HCT116 (cell line): ENCODE data around the gene GUCA1C. TPM values are rescaled to one million over a fixed set of nuclear protein-coding genes. Genes with fewer than 3 reads are reported as not detected.

Source experiments
- ATAC-seq: fragments of 200-7000 bp; cut with Tn5 transposase; 2 replicates; pipeline ENCODE4 v1.9.1; 2020; ENCODE audit warnings: mild to moderate bottlenecking, moderate library complexity
- BruUV-seq: library from RNA; stranded (reverse); fragments of 400-500 nt; replicated peaks from 2 replicates; lab custom pipeline; 2021; lab: Mats Ljungman, UMichigan
- CTCF ChIA-PET: fragments of 300-600 bp; sonication (Branson Sonifier 250); formaldehyde crosslinking; loops from one replicate; lab custom pipeline; 2021; ENCODE audit warnings: antibody characterized with exemption; lab: Charles Lee
- POLR2A ChIA-PET: fragments of 300-600, 350-600 bp; sonication (Branson Sonifier 250); formaldehyde crosslinking; loops from one replicate; lab custom pipeline; 2021; ENCODE audit warnings: antibody characterized with exemption; lab: Charles Lee
- RAD21 ChIA-PET, 2 experiments: fragments of 300-600 bp; sonication (Branson Sonifier 250); formaldehyde crosslinking; loops; one replicate each; lab custom pipeline; 2023; ENCODE audit warnings: low total read pairs in 2 of 2; ENCODE audit not compliant: uncharacterized antibody in 2 of 2, unreplicated experiment in 2 of 2, low non-redundant PET in 1 of 2; lab: Charles Lee
- DNase-seq: peaks from one replicate; pipeline ENCODE4 v3.0.0-alpha.2; 2010; ENCODE audit warnings: low read depth, low spot score
- H2AFZ ChIP-seq: fragments of 200-600 bp; shearing (Covaris generic), sonication (generic); 2 replicates; pipeline ENCODE4 v1.6.1; 2017; ENCODE audit warnings: low read depth, mixed run types, mixed read lengths, antibody characterized with exemption, low read length; ENCODE audit not compliant: poor library complexity, severe bottlenecking
- H3K27ac ChIP-seq: 2 replicates; pipeline ENCODE4 v1.5.1; 2012; ENCODE audit warnings: low read depth, low read length
- H3K27me3 ChIP-seq: fragments of 200-600 bp; sonication (generic); 2 replicates; pipeline ENCODE4 v1.6.1; 2016; ENCODE audit warnings: mixed run types, low read length, mixed read lengths; ENCODE audit not compliant: insufficient read depth
- H3K36me3 ChIP-seq, 2 experiments: fragments of 200-500 bp in 1 of 2; fragments of 200-600 bp in 1 of 2; sonication (Bioruptor generic) in 1 of 2; sonication (generic) in 1 of 2; 2 replicates each; pipeline versions ENCODE4 v1.5.1 to v1.6.1; 2014 to 2016; ENCODE audit warnings: low read length in 2 of 2, inconsistent platforms in 1 of 2, mixed read lengths in 1 of 2, mixed run types in 1 of 2; ENCODE audit not compliant: insufficient read depth in 2 of 2, control insufficient read depth in 1 of 2
- H3K4me1 ChIP-seq, 2 experiments: fragments of 200-600 bp in 1 of 2; sonication (generic) in 1 of 2; 2 replicates each; pipeline versions ENCODE4 v1.5.1 to v1.6.1; 2012 to 2017; ENCODE audit warnings: low read length in 2 of 2, inconsistent platforms in 1 of 2, mild to moderate bottlenecking in 1 of 2, mixed read lengths in 1 of 2, mixed run types in 1 of 2, moderate library complexity in 1 of 2; ENCODE audit not compliant: insufficient read depth in 2 of 2, control insufficient read depth in 1 of 2
- H3K4me2 ChIP-seq: fragments of 200-600 bp; sonication (generic); 2 replicates; pipeline ENCODE4 v1.6.1; 2017; ENCODE audit warnings: mixed run types, low read length, mixed read lengths
- H3K4me3 ChIP-seq, 2 experiments: fragments of 200-600 bp in 1 of 2; sonication (generic) in 1 of 2; replicated peaks in 1 of 2; 2 replicates each; pipeline ENCODE4 v1.5.1; 2011 to 2016; ENCODE audit warnings: low read length in 2 of 2, control low read depth in 1 of 2, low read depth in 1 of 2, mild to moderate bottlenecking in 1 of 2, mixed read lengths in 1 of 2, mixed run types in 1 of 2
- H3K79me2 ChIP-seq: fragments of 200-600 bp; sonication (generic); 2 replicates; pipeline ENCODE4 v1.6.1; 2017; ENCODE audit warnings: mild to moderate bottlenecking, mixed run types, low read length, moderate library complexity, mixed read lengths; ENCODE audit not compliant: insufficient read depth
- H3K9ac ChIP-seq: fragments of 200-600 bp; sonication (generic); 2 replicates; pipeline ENCODE4 v1.6.1; 2016; ENCODE audit warnings: low read length, mixed read lengths
- H3K9me2 ChIP-seq: fragments of 200-600 bp; sonication (generic), shearing (Covaris generic); 2 replicates; pipeline ENCODE4 v1.6.1; 2017; ENCODE audit warnings: mixed run types, mild to moderate bottlenecking, moderate library complexity; ENCODE audit not compliant: insufficient read depth
- H3K9me3 ChIP-seq, 2 experiments: fragments of 200-500 bp in 1 of 2; fragments of 200-600 bp in 1 of 2; sonication (Bioruptor generic) in 1 of 2; sonication (generic) in 1 of 2; 2 replicates each; pipeline ENCODE4 v1.6.1; 2014 to 2017; ENCODE audit warnings: low read length in 2 of 2, mixed read lengths in 2 of 2, inconsistent platforms in 1 of 2, low read depth in 1 of 2, mild to moderate bottlenecking in 1 of 2, mixed run types in 1 of 2, moderate library complexity in 1 of 2; ENCODE audit not compliant: control insufficient read depth in 1 of 2, insufficient read depth in 1 of 2
- H4K20me1 ChIP-seq: fragments of 200-600 bp; sonication (generic), shearing (Covaris generic); 2 replicates; pipeline ENCODE4 v1.6.1; 2017; ENCODE audit warnings: mixed run types, mild to moderate bottlenecking, moderate library complexity; ENCODE audit not compliant: insufficient read depth
- CBX3 ChIP-seq: IDR thresholded peaks from 2 replicates; pipeline ENCODE4 v1.6.1; 2012; ENCODE audit warnings: low read depth
- EGR1 ChIP-seq: IDR thresholded peaks from 2 replicates; pipeline ENCODE4 v1.6.1; 2012; ENCODE audit warnings: low read depth
- ELF1 ChIP-seq: IDR thresholded peaks from 2 replicates; pipeline ENCODE4 v1.6.1; 2012; ENCODE audit warnings: low read depth, borderline replicate concordance
- EZH2phosphoT487 ChIP-seq: fragments of 200-600 bp; IDR thresholded peaks from 2 replicates; pipeline ENCODE4 v1.6.1; 2018; ENCODE audit warnings: antibody characterized with exemption, borderline replicate concordance
- RAD21 ChIP-seq: IDR thresholded peaks from 2 replicates; pipeline ENCODE4 v1.6.1; 2012; ENCODE audit warnings: low read depth, mild to moderate bottlenecking
- YY1 ChIP-seq: IDR thresholded peaks from 2 replicates; pipeline ENCODE4 v1.6.1; 2011; ENCODE audit warnings: low read length, low read depth, moderate library complexity, mild to moderate bottlenecking; ENCODE audit not compliant: insufficient replicate concordance; ENCODE audit errors: extremely low read depth
- ZNF274 ChIP-seq: fragments of 200-500 bp; sonication (Bioruptor generic); IDR thresholded peaks from 2 replicates; pipeline ENCODE4 v1.6.1; 2014; ENCODE audit warnings: mild to moderate bottlenecking, low read depth, low read length, inconsistent platforms
- intact Hi-C: fragments of 100-400 bp; cut with micrococcal nuclease; formaldehyde crosslinking; loops from 2 replicates; pipeline ENCODE4 v1.10.0; 2022
- total RNA-seq: library from RNA; stranded (reverse); gene quantifications from one replicate; pipeline ENCODE4 v1.2.1, GENCODE V29; 2021; ENCODE audit not compliant: unreplicated experiment
- TF ChIP-seq, protein P1 (sequence below): IDR thresholded peaks from 2 replicates; pipeline ENCODE4 v1.6.1; 2012
- TF ChIP-seq, protein P2 (sequence below): IDR thresholded peaks from 2 replicates; pipeline ENCODE4 v1.6.1; 2011; ENCODE audit warnings: mild to moderate bottlenecking, low read length, moderate library complexity; ENCODE audit not compliant: insufficient replicate concordance; ENCODE audit errors: extremely low read depth

Gene GUCA1C
- total RNA-seq, 1 experiment from 2014 or later, result not detected

DNA sequence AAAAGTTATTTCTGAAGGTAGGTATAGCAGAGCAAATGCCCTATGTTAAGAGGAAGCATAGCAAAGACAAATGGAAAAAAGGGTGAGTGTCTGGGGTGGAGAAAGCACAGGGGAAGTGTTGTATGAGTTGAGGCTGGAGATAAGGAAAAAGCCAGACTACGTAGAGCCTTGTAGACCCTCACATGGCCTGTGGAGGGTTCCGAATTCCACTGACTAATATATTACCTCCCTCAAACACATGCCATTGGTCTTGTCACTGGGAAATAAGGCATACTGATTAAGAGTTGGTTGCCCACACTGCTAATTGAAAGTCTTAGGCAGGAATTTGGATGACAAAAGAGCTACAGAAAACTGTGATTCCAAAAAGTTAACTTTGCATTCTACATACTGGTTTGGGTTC is 65.9 kb downstream of the GUCA1C start:
- no TSS peak for BruUV-seq
- intact Hi-C loops, result no loop called here
- Histone ChIP-seq H3K36me3 (no peaks in the 10 kb centered on the region), H3K9ac (no peak overlapping the region), H3K4me2 (no peak overlapping the region), H4K20me1 (no peaks in the 10 kb centered on the region), H3K4me1 (no peaks in the 10 kb centered on the region), H3K79me2 (no peaks in the 10 kb centered on the region), H3K27me3 (no peaks in the 10 kb centered on the region), H3K9me2 (no peaks in the 10 kb centered on the region), H2AFZ (no peak overlapping the region), H3K27ac (no peak overlapping the region), H3K4me3 (no peak overlapping the region), H3K9me3 (no peaks in the 10 kb centered on the region)
- DNase-seq (no peak), ATAC-seq (no peak)
- TF ChIP-seq ZNF274 (no peak), CBX3 (no peak), ELF1 (no peak), EGR1 (no peak), EZH2phosphoT487 (no peak), RAD21 (no peak), YY1 (no peak)
- TF ChIP-seq, protein P1, sequence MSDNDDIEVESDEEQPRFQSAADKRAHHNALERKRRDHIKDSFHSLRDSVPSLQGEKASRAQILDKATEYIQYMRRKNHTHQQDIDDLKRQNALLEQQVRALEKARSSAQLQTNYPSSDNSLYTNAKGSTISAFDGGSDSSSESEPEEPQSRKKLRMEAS, result no peak
- TF ChIP-seq, protein P2, sequence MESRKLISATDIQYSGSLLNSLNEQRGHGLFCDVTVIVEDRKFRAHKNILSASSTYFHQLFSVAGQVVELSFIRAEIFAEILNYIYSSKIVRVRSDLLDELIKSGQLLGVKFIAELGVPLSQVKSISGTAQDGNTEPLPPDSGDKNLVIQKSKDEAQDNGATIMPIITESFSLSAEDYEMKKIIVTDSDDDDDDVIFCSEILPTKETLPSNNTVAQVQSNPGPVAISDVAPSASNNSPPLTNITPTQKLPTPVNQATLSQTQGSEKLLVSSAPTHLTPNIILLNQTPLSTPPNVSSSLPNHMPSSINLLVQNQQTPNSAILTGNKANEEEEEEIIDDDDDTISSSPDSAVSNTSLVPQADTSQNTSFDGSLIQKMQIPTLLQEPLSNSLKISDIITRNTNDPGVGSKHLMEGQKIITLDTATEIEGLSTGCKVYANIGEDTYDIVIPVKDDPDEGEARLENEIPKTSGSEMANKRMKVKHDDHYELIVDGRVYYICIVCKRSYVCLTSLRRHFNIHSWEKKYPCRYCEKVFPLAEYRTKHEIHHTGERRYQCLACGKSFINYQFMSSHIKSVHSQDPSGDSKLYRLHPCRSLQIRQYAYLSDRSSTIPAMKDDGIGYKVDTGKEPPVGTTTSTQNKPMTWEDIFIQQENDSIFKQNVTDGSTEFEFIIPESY, result no peak
- RAD21 ChIA-PET, result no interaction called here
- CTCF ChIA-PET, result no interaction called here
- POLR2A ChIA-PET, result no interaction called here
